HS-5 (cell line): ENCODE data around the gene SPI1.

Source experiments
- DNase-seq: peaks from one replicate; pipeline ENCODE4 v3.0.0-alpha.2; 2012; ENCODE audit warnings: low read depth

The SPI1 gene

DNA sequence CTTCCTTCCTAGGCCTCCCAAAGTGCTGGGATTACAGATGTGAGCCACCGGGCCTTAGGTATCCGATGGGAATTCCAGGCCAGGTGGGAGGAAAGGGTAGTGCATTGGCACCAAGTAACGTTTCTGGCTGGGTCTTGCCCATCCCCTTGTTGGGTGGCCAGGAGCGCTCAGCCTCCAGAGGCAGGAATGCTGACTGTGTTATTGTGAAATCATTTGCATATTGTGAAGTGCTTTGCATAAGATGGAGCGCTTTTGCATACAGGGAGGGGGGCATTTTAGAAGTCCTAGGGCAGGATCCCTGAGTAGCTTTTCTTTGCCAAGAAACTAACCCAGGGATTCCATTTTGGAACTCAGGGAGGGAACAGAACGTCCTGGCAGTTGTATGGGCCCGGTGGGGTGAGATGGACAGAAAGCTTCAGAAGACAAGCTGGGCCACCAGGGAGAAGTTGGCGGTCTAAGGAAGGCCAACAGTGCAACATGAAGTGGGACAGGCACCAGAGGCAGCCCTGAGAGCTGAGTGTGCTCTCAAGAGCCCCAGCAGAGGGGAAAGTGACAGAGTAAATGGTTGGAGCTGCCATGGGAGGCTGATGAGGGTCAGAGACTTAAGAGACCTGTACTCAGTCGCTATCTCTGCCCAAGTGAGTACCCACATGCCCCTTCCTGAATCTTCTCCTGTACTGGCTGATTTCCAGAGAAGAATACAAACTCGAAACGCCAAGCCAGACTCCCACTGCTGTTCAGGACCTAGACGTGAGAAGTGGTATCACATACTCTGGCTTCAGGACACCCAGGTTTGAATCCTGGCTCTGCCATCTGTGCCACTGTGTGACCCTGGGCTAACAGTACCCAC, 28.8 kb upstream of the SPI1 start:
- no peak for DNase-seq

DNA sequence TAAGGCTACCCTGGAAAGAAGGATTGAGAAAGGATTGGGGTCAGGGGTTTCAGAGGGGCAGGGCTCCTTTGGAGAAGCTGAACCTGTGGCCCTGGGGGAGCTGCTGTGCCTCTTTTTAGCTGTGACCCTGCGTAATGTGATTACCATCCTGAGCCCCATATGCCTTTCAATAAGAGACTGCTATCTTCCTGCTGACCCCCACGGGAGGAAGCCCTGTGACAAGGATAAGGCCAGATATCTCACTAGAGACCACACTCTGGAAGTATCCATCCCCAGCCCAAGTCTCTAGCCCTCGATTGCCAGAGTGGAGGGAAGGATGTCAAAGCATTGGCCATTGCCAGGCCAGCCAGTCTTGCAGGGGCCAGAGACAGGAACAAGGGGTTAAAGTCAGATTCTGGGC, 25.2 kb upstream of the SPI1 start:
- no peak for DNase-seq

DNA sequence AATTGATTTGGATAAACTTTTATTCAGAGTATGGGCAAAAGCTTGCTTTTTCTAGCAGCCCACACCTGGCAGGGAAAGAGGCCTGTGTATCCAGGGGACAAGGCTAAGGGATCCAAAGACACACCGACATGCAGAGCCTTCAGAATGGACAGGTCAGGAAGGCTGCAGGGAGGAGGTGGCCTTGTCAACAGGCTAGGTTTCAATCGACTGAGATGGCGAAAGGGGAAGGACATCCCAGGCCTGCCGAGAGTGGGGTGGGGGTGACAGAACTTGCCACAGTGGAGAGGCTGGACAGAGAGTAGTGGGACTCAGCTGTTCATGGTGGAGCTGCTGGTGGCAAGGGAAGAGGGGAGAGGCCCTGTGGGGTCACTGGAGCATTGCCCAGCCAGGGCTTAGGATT, 24.8 kb upstream of the SPI1 start:
- DNase-seq = no peak

DNA sequence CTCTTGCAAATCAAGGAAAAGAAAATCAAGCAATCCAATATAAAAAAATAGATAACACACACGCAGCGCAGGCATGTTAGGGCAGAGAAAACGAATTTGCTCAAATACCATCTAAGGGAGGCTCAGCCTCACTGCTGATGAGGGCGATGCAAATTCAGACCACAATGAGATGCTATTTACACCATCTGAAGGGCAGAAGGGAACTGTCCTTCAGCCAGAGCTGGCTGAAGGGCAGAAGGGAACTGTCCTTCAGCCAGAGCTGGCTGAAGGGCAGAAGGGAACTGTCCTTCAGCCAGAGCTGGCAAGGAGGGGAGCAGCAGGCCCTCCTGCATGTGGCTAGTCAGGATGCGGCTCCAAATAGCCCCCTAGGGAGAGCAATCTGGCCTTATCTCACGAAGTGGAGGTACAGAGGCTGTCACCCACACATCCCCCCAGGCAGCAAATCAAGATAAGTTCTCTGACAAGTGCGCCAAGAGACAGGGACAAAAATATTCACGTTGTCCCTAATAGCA, 22.5 kb upstream of the SPI1 start:
- no peak for DNase-seq

DNA sequence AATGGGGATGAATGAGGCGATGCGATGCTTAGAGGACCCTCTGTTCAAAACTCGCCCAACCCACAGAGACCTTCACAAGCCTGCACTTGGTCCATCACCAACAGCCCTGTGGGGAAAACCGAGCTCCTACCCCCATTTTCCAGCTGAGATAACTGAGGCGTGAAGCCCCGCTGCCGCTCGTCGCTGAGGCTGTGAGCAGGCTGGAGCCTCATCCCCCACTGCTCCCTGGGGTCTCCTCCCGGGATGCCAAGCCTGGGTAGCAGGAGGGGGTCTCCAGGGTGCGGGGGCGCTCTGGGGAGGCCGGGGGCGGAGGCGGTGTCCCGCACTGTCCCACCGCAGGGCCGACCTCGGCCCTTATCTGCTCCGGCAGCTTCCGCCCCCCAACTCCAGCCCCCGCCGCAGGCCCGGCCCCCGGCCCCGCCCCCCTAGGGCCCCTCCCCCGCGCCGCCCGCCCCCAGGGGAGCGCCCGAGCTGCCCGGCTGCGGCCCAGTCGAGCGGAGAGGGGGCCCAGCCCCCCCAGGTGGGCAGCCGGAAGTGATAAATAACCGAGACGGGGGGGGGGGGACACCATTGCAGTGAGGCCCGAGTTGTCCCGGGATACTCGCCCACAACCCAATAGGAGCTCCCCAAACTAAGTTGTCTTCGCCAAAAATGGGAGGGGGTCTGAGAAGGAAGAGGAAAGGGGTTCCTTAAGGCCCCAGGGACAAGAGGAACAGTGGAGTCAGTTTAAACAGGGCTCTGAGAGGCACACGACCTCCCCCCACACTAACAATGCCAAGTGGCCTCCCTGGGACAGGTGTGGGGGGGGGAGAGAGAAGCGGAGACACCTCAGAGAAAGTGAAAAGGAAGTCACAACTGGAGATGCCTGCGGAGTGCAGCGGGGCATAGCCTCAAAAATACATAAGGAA, 21.8 kb upstream of the SPI1 start:
- DNase-seq = no peak

DNA sequence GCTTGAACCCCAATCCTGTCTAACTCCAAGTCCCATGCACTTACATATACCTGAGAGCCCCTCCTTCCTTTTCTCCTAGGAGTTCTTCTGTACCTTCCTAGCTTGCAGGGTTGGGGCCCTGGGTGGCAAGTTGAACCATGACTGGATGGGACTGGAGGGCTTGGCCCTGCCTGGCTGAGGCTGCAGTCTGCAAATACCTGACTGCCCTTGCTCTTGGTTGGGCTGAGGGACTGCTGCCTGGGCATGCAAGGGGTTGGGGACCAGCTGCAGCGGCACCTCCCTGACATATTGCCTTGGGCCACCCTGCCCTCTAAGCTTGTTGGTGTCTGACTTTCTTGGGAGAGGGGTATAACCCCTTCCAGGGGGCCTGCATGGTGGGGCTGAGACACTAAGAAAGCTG, 20.2 kb upstream of the SPI1 start:
- DNase-seq = no peak

DNA sequence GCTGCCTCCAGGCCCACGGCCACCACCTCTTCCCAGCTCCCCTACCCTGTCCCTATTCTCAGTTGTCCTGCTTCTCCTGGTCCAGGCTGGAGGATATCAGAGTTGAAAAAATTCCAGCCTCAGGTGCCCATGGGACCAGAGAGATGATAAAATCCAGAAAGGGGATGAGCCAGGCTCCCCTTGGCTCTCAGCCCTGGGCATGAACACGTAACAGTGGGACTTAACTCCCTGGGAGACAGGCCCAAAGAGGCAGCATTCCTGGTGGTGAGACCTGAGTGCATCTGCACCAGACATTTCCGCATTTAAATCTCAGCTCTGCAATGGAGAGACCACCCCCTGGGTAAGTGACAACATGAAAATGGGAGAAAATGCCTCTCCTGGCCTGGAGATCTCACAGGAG, 19.7 kb upstream of the SPI1 start:
- DNase-seq = no peak

DNA sequence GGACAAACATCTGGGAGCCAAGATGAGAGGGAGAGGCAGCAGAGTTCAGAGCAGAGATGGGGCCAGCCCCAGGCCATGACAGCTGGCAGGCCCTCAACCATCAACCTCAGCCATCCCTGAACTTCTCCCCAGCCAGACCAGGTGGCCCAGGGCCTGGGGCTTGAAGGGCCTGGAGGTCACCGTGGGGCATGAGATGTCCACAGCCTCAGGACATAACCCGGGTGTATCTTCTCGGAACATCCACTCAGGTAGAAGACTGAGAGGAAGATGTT, 17.6 kb upstream of the SPI1 start:
- no peak for DNase-seq

DNA sequence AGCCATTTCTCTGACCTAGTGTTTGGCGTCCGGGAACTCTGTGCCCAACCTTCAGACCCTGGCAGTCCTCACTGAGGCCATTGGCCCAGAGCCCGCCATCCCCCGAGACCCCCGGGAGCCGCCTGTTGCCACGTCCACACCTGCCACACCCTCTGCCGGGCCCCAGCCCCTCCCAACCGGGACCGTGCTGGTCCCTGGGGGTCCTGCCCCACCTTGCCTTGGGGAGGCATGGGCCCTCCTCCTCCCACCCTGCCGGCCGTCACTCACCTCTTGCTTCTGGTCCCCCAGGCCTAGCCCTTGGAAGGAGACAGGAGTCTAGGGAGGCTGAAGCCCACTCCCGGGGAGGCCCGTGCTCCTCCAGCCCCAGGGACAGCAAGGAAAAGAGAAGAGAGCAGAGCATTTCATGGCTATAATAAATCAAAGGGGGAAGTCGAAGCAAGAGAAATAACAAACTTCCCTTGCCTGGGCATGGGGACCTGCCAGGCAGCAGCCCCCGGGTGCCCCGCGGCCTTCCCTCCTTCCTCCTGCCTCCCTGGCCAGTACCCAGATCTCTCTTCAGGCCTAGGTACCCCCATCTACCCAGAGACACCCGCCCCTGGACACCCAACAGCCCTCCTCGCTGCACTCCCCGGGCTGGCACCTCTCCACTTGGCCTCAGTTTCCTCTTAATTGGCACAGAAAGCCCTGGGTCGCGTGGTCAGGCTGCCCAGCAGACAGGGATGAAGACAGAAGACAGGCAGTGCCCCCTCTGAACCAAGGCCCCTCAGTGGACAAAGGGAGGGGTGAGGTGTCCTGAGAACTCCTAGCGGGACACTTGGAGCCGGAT, 17.1 kb upstream of the SPI1 start:
- no peak for DNase-seq

DNA sequence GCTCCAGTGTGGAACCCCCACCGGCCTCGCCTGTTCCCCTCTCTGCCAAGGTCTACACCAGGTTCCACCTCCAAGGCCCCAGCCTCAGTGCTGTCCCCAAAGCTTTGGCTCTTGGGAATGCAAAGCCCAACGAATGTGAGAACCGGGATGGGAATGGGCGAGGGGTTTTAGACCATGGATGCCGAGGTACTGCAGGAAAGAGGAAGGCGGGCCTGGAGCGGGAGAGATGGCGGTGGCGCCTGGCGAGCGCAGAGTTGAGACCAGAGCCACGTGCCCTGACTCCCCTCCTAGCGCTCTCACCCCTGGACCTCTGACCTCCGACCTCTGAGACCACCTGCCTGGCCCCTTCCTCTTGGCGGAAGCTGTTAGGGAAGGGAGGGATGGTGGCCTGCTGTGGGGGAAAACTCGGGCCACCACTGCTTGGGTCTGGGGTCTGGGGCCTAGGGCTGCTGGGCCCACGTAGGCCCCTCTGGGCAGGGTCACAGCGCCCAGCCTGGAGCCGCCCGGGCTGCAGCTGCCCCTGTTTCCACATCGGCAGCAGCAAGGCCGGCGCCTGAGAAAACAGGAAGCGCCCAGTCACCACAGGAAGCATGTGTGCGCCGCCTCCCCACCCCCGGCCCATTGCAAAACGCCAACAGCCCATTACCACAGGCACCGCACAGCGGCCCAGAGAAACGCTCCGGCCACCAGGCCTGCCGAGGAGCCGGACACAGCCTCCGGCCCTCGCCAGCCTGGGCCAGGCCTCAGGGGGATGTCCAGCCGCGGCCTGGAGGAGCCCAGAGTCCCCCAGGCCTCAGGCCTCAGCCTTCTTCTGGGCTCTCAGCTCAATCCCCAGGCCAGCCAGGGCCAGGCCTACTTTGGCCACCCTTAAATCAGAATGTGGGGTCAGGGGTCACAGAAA, 16.2 kb upstream of the SPI1 start:
- no peak for DNase-seq

DNA sequence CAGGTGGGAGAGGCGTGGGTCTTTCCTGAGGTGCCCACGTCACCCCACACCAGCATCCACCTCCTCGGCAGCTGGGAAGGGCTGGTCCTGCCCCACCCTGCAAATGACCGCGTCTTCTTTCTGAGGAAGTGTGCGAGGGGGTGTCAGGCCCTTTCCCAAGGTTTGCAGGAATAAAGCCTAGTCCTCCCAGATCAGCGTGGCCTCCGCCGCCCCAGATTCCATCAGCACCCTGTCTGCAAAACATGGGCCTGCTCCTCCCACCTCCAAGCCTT, 15.6 kb upstream of the SPI1 start:
- DNase-seq = no peak

DNA sequence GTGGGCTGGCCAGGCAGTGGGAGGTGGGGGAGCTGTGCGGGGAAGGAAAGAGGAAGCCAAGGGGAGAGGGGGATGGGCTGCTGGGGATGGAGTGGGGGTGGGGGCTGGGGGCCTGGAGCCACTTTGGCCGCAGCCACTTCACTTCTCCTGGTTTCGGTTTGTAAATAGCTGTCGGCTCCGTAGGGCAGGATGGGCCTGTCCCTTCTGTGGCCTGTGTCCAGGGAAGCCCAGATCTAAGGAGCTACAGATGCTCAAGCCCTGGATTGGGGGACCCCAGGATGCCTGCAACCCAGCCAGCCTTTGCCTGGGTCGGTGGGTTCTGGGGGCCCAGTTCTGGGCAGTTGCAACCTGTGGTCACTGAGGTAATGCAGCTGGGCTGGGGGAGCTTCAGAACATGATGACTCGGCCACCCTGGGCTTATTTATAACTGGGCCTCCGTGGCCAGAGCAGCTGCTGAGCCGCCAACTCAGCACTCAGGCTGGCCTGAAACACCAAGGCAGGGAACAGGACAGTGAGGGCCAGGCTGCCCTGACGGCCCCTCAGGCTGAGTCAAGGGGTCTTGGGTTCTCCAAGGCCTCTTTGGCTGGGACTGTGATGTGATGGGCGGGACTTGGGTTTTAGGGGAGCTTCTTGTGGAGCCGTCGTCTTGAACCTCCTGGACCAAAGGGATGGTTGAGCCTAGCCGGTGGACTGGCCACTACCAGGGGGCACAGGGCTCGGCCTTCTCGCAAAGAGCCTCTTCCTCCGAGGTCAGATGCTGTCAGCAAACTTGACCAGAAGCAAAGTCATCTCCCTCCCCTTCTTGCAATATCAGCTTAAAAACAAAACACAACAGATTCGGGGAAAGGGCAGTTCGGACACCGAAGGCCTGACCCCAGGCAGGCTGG, 15.1 kb upstream of the SPI1 start:
- no peak for DNase-seq

DNA sequence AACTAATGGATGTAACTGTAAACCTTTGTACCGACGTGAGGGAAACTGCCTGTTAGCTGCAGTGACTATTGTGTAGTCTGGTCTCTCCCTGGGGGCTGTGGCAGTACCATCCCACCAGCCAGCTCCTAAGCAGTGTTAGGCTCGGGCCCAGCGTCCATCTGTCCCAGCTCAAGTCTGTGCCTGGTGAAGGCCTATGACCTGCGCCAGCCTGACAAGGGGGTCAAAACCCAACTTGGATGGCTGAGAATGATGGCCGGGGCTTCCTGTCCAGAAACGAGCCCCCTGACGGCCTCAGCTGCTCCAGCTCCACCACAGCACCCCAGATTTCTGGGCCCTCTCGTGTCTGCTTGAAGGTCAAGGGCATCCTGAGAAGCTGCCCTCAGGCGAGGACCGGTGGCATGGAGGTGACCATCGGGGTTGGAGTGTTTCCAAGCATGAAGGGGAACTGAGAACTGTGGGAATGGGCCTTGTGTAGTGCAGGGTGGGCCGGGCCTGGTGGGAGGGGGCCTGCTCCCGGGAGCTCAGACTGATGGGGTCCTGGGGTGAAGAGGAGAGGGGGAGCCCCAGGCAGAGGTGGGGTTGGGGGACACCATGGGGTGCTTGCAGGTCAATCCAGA, 14.3 kb upstream of the SPI1 start:
- DNase-seq = no peak

DNA sequence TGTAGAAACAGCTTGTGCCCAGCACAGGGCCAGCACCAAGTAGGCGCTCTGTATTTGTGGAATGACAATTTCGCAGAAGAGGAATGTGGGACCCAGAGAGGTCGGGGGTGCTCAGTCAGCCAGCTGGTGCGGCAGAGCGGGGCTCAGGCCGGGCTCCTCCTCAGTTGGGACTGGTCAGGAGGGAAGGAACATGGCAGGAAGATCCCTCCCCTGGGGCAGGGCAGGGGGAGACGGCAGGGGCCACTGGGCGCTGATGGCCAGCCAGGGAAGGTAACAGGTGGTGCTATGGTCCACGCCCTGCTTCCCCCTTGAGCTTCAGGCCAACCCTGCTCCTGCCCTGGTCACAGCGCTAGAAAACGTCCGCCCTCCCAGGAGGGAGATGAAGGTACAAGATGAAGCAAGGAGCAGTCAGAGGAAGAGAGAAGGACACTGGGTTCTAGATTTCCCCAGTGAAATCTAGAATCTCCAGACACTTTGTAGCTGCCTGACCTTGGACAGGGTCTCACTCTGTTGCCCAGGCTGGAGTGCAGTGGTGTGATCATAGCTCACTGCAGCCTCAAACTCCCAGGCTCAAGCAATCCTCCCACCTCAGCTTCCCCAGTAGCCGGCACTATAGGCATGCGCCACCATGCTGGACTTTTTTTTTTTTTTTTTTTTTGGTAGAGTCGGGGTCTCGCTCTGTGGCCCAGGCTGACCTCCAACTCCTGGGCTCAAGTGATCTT, 13.5 kb upstream of the SPI1 start:
- no peak for DNase-seq

DNA sequence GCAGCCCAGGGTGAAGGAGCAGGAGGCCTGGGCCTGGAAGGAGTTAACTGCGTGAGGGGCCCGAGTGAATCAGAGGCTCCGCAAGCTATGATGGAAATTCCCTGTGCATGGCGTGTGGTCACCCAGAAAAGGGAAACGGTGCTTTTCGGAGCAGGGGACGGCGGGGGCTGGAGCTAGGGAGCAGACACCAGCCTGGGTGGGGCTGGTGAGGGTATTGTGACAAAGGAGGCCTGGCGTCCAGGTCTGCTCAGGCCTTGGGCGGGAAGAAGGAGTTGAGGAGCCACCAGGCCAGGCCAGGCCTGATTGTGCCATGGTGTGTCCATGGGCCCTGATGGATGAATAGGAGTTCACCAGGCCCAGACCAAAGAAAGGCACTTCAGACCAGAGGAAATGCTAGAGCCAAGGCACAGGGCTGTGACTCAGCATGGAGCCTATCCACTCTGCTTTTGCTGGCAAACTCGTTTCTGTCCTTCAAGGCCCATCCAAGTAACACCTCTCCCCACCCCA, 12.8 kb upstream of the SPI1 start:
- no peak for DNase-seq

DNA sequence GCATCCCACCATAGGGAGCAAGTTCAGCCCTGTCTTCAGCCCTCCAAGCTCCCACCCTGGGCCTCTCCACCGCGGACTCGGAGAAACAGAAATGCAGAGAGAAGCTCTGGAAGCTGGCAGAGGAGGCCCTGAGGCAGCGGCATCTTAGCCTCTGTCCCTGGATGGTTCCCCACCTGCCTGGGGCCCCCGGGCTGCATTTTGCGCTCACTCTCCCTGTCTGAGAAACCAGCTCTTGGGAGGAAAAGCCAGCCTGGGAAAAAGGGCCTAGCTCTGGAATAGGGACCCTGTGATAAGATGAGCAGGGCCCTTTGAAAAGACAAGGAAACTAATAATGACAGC, 12.0 kb upstream of the SPI1 start:
- DNase-seq = no peak

DNA sequence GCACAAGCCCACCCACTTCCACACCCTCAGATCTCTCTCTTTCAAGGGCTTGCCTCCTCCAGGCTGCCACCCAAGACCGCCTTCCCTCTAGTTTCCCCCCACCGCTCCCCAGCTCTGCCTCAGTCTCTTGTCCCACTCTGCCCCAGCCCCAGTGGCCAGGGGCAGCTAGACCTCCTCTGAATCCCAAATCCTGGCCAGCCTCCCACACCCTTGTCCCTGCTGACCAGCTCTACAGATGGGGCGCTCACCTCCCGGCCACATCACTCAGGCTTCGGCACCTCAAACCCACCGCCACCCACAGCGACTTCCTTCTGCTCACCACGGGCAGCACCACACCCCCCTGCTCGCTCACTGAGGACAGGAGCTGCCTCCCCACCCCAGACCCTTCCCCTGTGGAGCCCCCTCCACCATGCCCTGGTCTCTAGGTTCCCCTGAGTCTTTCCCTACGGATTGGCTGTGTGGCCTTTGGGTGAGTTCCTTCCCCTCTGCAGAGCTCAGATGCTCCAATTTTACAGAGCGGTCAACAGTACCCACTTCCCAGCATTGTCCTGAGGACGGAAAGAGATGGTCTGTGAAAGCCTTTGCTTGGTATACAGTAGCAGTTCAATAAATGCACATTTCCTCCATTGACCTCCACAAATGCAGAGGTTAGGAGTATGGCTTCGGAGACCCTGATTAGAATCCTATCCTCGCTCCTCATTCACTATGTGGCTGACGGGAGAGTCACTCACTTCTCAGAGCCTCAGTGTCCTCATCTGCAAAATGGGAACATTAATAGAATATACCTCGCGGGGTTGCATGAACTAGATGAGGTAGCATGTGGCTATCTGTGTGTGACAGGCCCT, 11.5 kb upstream of the SPI1 start:
- DNase-seq = no peak
